HL-60 (cell line): ENCODE data around the gene CTAGE9.

Source experiments
- DNase-seq, 2 experiments: peaks; one replicate each; pipeline ENCODE4 v3.0.0-alpha.2; 2010 to 2020; ENCODE audit warnings: low read depth in 1 of 2, low spot score in 1 of 2
- H3K27ac ChIP-seq: fragments of 250-450 bp; sonication (Bioruptor Pico); replicated peaks from 2 replicates; pipeline ENCODE4 v1.5.1; 2020; ENCODE audit warnings: mild to moderate bottlenecking, moderate library complexity
- H3K27me3 ChIP-seq: fragments of 250-450 bp; sonication (Bioruptor Pico); 2 replicates; pipeline ENCODE4 v1.5.1; 2021; ENCODE audit warnings: mild to moderate bottlenecking, moderate library complexity; ENCODE audit not compliant: insufficient read depth, poor library complexity, severe bottlenecking
- H3K4me3 ChIP-seq: replicated peaks from 2 replicates; pipeline ENCODE4 v1.5.1; 2011; ENCODE audit warnings: mild to moderate bottlenecking, control low read depth, low read length; ENCODE audit not compliant: insufficient read depth
- GABPA ChIP-seq: IDR thresholded peaks from 2 replicates; pipeline ENCODE4 v1.6.1; 2012; ENCODE audit warnings: low read depth
- POLR2AphosphoS5 ChIP-seq: IDR thresholded peaks from 2 replicates; pipeline ENCODE4 v1.6.1; 2012; ENCODE audit warnings: low read depth
- SPI1 ChIP-seq: IDR thresholded peaks from 2 replicates; pipeline ENCODE4 v1.6.1; 2012; ENCODE audit warnings: low read depth, mild to moderate bottlenecking, borderline replicate concordance
- TF ChIP-seq, protein P1 (sequence below): IDR thresholded peaks from 2 replicates; pipeline ENCODE4 v1.6.1; 2012; ENCODE audit warnings: low read depth; ENCODE audit not compliant: insufficient replicate concordance
- TF ChIP-seq, protein P2 (sequence below): IDR thresholded peaks from one replicate; pipeline ENCODE4 v1.5.1; 2011; ENCODE audit warnings: low read length, control low read depth, inconsistent platforms; ENCODE audit not compliant: insufficient read depth

CTAGE9 gene

DNA sequence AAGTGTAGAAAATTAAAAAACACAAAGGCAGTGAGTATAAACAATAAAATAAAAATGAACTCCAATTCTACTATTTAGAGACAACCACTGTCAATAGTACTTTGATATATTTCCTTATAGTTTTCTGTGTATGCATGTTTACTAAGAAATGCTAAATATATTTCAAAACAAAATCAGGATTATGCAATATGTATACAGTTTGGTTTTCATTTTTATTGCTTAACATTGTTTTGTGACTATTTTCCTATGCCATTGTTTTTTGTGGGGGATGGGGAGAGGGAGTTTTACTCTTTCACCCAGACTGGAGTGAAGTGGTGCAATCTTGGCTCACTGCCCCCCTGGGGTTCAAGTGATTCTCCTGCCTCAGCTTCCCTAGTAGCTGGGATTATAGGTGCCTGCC is 29.2 kb downstream of the CTAGE9 start:
- H3K4me3 ChIP-seq: no peak overlapping the region
- no peak overlapping the region for H3K27ac ChIP-seq
- no peaks in the 10 kb centered on the region for H3K27me3 ChIP-seq
- DNase-seq: no peak
- TF ChIP-seq, protein P1, sequence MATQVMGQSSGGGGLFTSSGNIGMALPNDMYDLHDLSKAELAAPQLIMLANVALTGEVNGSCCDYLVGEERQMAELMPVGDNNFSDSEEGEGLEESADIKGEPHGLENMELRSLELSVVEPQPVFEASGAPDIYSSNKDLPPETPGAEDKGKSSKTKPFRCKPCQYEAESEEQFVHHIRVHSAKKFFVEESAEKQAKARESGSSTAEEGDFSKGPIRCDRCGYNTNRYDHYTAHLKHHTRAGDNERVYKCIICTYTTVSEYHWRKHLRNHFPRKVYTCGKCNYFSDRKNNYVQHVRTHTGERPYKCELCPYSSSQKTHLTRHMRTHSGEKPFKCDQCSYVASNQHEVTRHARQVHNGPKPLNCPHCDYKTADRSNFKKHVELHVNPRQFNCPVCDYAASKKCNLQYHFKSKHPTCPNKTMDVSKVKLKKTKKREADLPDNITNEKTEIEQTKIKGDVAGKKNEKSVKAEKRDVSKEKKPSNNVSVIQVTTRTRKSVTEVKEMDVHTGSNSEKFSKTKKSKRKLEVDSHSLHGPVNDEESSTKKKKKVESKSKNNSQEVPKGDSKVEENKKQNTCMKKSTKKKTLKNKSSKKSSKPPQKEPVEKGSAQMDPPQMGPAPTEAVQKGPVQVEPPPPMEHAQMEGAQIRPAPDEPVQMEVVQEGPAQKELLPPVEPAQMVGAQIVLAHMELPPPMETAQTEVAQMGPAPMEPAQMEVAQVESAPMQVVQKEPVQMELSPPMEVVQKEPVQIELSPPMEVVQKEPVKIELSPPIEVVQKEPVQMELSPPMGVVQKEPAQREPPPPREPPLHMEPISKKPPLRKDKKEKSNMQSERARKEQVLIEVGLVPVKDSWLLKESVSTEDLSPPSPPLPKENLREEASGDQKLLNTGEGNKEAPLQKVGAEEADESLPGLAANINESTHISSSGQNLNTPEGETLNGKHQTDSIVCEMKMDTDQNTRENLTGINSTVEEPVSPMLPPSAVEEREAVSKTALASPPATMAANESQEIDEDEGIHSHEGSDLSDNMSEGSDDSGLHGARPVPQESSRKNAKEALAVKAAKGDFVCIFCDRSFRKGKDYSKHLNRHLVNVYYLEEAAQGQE: no peak
- TF ChIP-seq SPI1 (no peak), POLR2AphosphoS5 (no peak), GABPA (no peak)

DNA sequence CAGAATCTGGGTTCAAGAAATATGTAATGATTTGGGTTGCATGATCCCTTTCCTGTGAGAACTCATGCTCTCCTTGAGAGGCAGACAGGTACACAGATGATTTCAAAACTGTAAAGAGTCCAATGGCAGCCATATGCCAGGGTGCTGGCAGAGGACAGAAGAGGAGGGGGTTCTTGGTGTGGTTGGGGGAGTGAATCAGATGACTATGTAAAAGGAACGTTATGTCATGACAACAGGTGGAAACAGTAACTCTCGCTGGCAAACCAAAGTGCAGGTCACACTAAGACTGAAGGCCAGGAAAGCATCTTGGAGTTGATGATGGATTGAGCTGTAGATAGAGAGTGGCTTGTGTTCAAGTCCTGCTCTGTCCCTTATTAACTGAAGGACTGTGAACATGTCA is 29.9 kb downstream of the CTAGE9 start:
- no peak for DNase-seq
- no peaks in the 10 kb centered on the region for H3K27me3 ChIP-seq
- TF ChIP-seq POLR2AphosphoS5 (no peak), SPI1 (no peak), GABPA (no peak)
- TF ChIP-seq, protein P2, sequence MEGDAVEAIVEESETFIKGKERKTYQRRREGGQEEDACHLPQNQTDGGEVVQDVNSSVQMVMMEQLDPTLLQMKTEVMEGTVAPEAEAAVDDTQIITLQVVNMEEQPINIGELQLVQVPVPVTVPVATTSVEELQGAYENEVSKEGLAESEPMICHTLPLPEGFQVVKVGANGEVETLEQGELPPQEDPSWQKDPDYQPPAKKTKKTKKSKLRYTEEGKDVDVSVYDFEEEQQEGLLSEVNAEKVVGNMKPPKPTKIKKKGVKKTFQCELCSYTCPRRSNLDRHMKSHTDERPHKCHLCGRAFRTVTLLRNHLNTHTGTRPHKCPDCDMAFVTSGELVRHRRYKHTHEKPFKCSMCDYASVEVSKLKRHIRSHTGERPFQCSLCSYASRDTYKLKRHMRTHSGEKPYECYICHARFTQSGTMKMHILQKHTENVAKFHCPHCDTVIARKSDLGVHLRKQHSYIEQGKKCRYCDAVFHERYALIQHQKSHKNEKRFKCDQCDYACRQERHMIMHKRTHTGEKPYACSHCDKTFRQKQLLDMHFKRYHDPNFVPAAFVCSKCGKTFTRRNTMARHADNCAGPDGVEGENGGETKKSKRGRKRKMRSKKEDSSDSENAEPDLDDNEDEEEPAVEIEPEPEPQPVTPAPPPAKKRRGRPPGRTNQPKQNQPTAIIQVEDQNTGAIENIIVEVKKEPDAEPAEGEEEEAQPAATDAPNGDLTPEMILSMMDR: no peak
- TF ChIP-seq, protein P1: no peak

DNA sequence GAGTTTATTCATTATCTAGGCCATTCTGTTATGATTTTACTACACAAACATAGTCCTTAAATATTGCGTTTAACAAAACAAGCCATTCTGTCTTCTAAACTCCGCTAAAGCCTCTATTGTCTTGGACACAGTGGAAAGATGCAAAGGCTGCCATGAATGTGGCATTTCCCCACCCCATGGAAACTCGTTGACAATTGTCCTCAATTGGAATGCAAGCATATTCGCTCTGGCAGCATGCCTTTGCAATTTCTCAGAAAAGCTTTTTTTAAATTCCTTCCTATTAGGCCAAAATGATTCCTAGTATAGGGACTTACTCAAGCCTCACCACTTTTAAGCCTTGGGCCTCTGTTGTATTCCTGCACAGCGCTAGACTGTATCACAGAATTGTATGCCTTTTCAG is 32.4 kb downstream of the CTAGE9 start:
- DNase-seq: no peak
- Histone ChIP-seq H3K27ac (no peak overlapping the region), H3K27me3 (peaks cover 2% of the 10 kb centered on the region), H3K4me3 (no peak overlapping the region)
- TF ChIP-seq, protein P2: no peak
- TF ChIP-seq, protein P1: no peak
- TF ChIP-seq GABPA (no peak), POLR2AphosphoS5 (no peak), SPI1 (no peak)

More for the DNA sequence above, 29.9 kb downstream of the CTAGE9 start:
- Histone ChIP-seq H3K27ac (no peak overlapping the region), H3K4me3 (no peak overlapping the region)
